ENCODE measurements around the gene ENPEP. TPM values are rescaled to one million over a fixed set of nuclear protein-coding genes. Genes with fewer than 3 reads are reported as not detected.

Gene ENPEP
- total and polyA plus RNA-seq, 9 of the 15 experiments (the other 6 are each of a cell fraction or from before 2014, with no cell fraction given) = 0.01 TPM; not detected in 7

DNA sequence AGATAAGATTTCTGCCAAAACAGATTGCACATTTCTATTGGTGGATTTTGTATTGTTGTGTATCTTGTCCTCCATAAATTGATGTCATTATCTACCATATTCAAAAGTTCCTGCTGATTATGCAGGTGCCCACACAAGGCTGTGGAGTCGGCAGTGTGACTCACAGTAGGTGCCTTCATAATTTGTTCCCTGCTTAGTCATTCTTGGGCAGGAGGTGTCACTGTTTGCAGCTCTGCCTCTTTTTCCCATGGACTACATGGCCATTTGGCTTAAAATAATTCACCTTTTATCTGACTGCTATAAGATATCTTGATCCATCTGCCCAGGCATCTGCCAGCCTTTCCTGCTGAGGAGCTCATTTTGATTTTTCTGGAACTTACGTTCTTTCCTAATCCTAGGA, 33.6 kb upstream of the ENPEP start:
- ChIA-PET CTCF (ENCODE audit: low intra/inter-chr PET ratio) (no interaction called here), POLR2A (interaction anchor here (0.6 kb wide), 1 partner anchor 1519 kb away, joined by 3 read pairs; no protein-coding TSS in a partner anchor)
- intact Hi-C loops (cut with micrococcal nuclease) = no loop called here
- Histone ChIP-seq H4K20me1 (replicated peaks; ENCODE audit: control insufficient read depth, insufficient read depth, low read length) (no peaks in the 10 kb centered on the region), H3K79me2 (ENCODE audit: control insufficient read depth, insufficient read depth, low read length) (no peaks in the 10 kb centered on the region), H2AFZ (ENCODE audit: low read depth, low read length) (no peak overlapping the region), H3K36me3 (ENCODE audit: control insufficient read depth, insufficient read depth, low read length) (no peaks in the 10 kb centered on the region), H3K9me3 (replicated peaks; ENCODE audit: control insufficient read depth, insufficient read depth, low read depth, low read length) (no peaks in the 10 kb centered on the region), H3K27ac (ENCODE audit: extremely low read depth, low read depth, low read length) (no peak overlapping the region), H3K27me3 (ENCODE audit: control insufficient read depth in 2 of 2, insufficient read depth in 2 of 2, low read length in 2 of 2) (no peaks in the 10 kb centered on the region), H3K9me1 (ENCODE audit: control insufficient read depth, insufficient read depth, low read length) (no peaks in the 10 kb centered on the region), H3K4me1 (replicated peaks in 1 of 2; ENCODE audit: control insufficient read depth in 2 of 2, insufficient read depth in 2 of 2, low read length in 2 of 2) (no peaks in the 10 kb centered on the region), H3K9ac (ENCODE audit: insufficient read depth in 1 of 2, low read depth in 2 of 2, low read length in 2 of 2) (no peak overlapping the region), H3K4me3 (no peak overlapping the region), H3K4me2 (ENCODE audit: insufficient read depth, low read length) (no peak overlapping the region)
- 0% methylated on average over 2 of the region's 2 CpGs for WGBS (ENCODE audit: insufficient coverage, low coverage, missing lambda C conversion rate)
- no TSS peak for BruUV-seq (replicated peaks)
- in situ Hi-C loops (cut with MboI) = no loop called here
- DNase-seq (ENCODE audit: extremely low read depth in 1 of 4, low spot score in 3 of 4) (no peak), ATAC-seq (no peak), FAIRE-seq (no peak)
- TF ChIP-seq, protein P1, sequence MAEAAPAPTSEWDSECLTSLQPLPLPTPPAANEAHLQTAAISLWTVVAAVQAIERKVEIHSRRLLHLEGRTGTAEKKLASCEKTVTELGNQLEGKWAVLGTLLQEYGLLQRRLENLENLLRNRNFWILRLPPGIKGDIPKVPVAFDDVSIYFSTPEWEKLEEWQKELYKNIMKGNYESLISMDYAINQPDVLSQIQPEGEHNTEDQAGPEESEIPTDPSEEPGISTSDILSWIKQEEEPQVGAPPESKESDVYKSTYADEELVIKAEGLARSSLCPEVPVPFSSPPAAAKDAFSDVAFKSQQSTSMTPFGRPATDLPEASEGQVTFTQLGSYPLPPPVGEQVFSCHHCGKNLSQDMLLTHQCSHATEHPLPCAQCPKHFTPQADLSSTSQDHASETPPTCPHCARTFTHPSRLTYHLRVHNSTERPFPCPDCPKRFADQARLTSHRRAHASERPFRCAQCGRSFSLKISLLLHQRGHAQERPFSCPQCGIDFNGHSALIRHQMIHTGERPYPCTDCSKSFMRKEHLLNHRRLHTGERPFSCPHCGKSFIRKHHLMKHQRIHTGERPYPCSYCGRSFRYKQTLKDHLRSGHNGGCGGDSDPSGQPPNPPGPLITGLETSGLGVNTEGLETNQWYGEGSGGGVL (CRISPR knock-in tag; IDR thresholded peaks at IDR 0.05) = no peak
- 0 out of 2 replicates have a peak, but pooled peaks have one; percentile 23 for TF ChIP-seq ZKSCAN1 (IDR thresholded peaks at IDR 0.05; ENCODE audit: low read depth, low read length)

DNA sequence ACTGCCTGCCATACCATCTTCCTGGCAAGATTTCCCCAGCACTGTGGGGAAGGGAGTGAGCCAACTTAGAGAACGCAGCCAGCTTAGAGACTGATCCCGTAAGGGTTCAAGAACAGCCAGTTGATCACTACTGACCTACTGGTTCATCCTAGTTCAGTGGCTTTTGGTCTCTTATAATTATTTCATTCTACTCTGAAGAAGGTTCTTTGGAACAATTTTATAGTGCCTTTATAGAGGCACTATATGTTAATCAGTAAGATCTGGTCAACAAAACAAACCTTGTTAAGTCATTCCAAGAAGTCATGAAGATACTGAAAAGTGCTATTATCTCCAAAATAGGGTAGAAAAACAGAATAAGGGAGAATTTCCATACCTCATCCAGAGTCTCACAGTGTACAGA, 33.2 kb upstream of the ENPEP start:
- no peaks in the 10 kb centered on the region for H3K9me1 ChIP-seq (ENCODE audit: control insufficient read depth, insufficient read depth, low read length)
- no peaks in the 10 kb centered on the region for H4K20me1 ChIP-seq (replicated peaks; ENCODE audit: control insufficient read depth, insufficient read depth, low read length)
- no TSS peak for BruUV-seq (replicated peaks)
- no peak for FAIRE-seq
- H3K4me3 ChIP-seq = no peak overlapping the region
- H3K27me3 ChIP-seq (ENCODE audit: control insufficient read depth in 2 of 2, insufficient read depth in 2 of 2, low read length in 2 of 2) = no peaks in the 10 kb centered on the region
- no peak overlapping the region for H3K4me2 ChIP-seq (ENCODE audit: insufficient read depth, low read length)
- no peaks in the 10 kb centered on the region for H3K36me3 ChIP-seq (ENCODE audit: control insufficient read depth, insufficient read depth, low read length)
- H2AFZ ChIP-seq (ENCODE audit: low read depth, low read length) = no peak overlapping the region
- in situ Hi-C loops (cut with MboI) = no loop called here
- ChIA-PET CTCF (ENCODE audit: low intra/inter-chr PET ratio) (no interaction called here), POLR2A (interaction anchor here (0.6 kb wide), 1 partner anchor 1518 kb away, joined by 3 read pairs; no protein-coding TSS in a partner anchor)
- no peaks in the 10 kb centered on the region for H3K79me2 ChIP-seq (ENCODE audit: control insufficient read depth, insufficient read depth, low read length)
- no peak for TF ChIP-seq ZNF184 (CRISPR knock-in tag; IDR thresholded peaks at IDR 0.05)
- no peak for TF ChIP-seq ZNF449 (CRISPR knock-in tag; IDR thresholded peaks at IDR 0.05)
- TF ChIP-seq ZFP91 (CRISPR knock-in tag; IDR thresholded peaks at IDR 0.05) = no peak
- no peak for TF ChIP-seq BRD9 (IDR thresholded peaks at IDR 0.05; ENCODE audit: low read depth, partially characterized antibody)
- TF ChIP-seq KAT7 (CRISPR knock-in tag; IDR thresholded peaks at IDR 0.05; ENCODE audit: borderline replicate concordance) = no peak
- TF ChIP-seq GABPB2 (CRISPR knock-in tag; conservative IDR thresholded peaks at IDR 0.05) = no peak
- no peak for TF ChIP-seq BRCA1 (IDR thresholded peaks at IDR 0.05)
- no peak for TF ChIP-seq BRCA1 (CRISPR knock-in tag; IDR thresholded peaks at IDR 0.05)
- TF ChIP-seq EWSR1 (IDR thresholded peaks at IDR 0.05; ENCODE audit: borderline replicate concordance, low read depth, partially characterized antibody) = no peak
- no peak for TF ChIP-seq CBX5 (IDR thresholded peaks at IDR 0.05; ENCODE audit: borderline replicate concordance, low read depth)
- TF ChIP-seq SOX6 (IDR thresholded peaks at IDR 0.05) = no peak
- ATAC-seq = no peak
- no peaks in the 10 kb centered on the region for H3K4me1 ChIP-seq (replicated peaks in 1 of 2; ENCODE audit: control insufficient read depth in 2 of 2, insufficient read depth in 2 of 2, low read length in 2 of 2)
- H3K9me3 ChIP-seq (replicated peaks; ENCODE audit: control insufficient read depth, insufficient read depth, low read depth, low read length) = no peaks in the 10 kb centered on the region
- no peak overlapping the region for H3K9ac ChIP-seq (ENCODE audit: insufficient read depth in 1 of 2, low read depth in 2 of 2, low read length in 2 of 2)
- intact Hi-C loops (cut with micrococcal nuclease) = no loop called here
- no peak for DNase-seq (ENCODE audit: extremely low read depth in 1 of 4, low spot score in 3 of 4)
- no peak overlapping the region for H3K27ac ChIP-seq (ENCODE audit: extremely low read depth, low read depth, low read length)
- 0% methylated on average over 2 of the region's 2 CpGs for WGBS (ENCODE audit: insufficient coverage, low coverage, missing lambda C conversion rate)

Data from K562 (cell line).